ENCODE measurements around the gene MADD. TPM values are rescaled to one million over a fixed set of nuclear protein-coding genes. Genes with fewer than 3 reads are reported as not detected.

Gene MADD
- total RNA-seq, 4 donors from 2014 or later, result 32.8 to 74.7 (median 35.3) TPM

DNA sequence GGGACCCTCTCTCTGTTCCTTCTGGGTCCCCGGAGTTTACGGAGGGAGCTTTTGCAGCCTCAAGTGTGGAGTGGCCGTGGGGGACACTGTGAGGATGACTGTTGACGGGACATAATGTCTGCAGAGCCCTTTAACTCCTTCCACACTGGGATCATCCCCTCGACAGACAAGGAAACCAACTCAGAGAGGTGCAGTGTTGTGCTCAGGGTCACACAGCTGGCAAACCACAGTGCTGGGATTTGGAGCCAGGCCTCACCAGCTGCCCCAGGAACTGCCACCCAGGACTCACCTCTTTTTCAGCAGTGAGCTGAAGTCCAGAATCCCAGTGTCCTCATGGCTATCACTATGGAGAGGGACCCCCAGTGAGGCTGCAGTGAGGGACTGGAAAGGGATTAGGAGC is 77.2 kb downstream of the MADD start:
- DNase-seq (ENCODE audit: low spot score) (no peak), ATAC-seq (ENCODE audit: low FRiP score) (no peak)
- no peak for TF ChIP-seq CTCF (IDR thresholded peaks at IDR 0.05)

DNA sequence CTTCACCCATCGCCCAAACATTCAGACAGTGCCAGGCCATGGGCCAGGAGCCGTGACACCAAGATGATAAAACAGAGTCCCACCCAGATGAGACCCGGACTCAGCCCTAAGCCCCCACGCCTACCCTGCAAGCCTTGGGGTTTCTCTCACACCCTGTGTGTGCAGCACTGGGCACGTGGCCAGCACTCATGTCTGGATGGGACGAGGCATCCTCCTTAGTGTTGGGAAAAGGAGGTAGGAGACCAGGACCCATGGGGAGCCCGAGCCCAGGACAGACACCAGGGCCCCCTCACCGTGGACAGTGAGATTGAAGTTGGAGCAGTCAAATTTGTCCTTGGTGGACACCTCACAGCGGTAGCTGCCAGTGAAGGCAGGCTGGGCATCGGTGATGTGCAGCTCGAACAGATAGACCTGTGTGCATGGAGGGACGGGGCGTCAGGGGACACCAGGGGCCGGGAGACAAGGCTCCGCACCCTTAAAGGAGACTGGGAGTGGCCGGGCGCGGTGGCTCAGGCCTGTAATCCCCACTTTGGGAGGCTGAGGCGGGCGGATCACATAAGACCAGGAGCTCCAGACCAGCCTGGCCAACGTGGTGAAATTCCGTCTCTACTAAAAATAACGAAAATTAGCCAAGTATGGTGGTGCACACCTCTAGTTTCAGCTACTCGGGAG is 78.3 kb downstream of the MADD start:
- ATAC-seq (ENCODE audit: low FRiP score) (no peak), DNase-seq (ENCODE audit: low spot score) (no peak)
- TF ChIP-seq CTCF (IDR thresholded peaks at IDR 0.05), result no peak

- no peak for DNase-seq (ENCODE audit: low spot score)
- TF ChIP-seq CTCF (IDR thresholded peaks at IDR 0.05), result no peak
- ATAC-seq (ENCODE audit: low FRiP score), result no peak
Measured at GRCh38 chr11:47348859-47349258, 78.9 kb downstream of the MADD start.

- DNase-seq (ENCODE audit: low spot score) (no peak), ATAC-seq (ENCODE audit: low FRiP score) (no peak)
- no peak for TF ChIP-seq CTCF (IDR thresholded peaks at IDR 0.05)
Measured at GRCh38 chr11:47349521-47350095, 79.7 kb downstream of the MADD start.

GRCh38 chr11:47350315-47350714 is 80.4 kb downstream of the MADD start:
- ATAC-seq (ENCODE audit: low FRiP score) (no peak), DNase-seq (ENCODE audit: low spot score) (no peak)
- no peak for TF ChIP-seq CTCF (IDR thresholded peaks at IDR 0.05)

- no peak for ATAC-seq (ENCODE audit: low FRiP score)
- no peak for DNase-seq (ENCODE audit: low spot score)
Measured at GRCh38 chr11:47351156-47352126, 81.5 kb downstream of the MADD start.

More at GRCh38 chr11:47351156-47352126, 81.5 kb downstream of the MADD start:
- no peak for TF ChIP-seq CTCF (IDR thresholded peaks at IDR 0.05)
